ENCODE measurements around the gene SLC47A2. TPM values are rescaled to one million over a fixed set of nuclear protein-coding genes. Genes with fewer than 3 reads are reported as not detected.

Gene SLC47A2
- total RNA-seq, 2 experiments from 2014 or later: not detected

- Histone ChIP-seq H3K79me2 (ENCODE audit: insufficient read depth, low read depth, low read length) (no peaks in the 10 kb centered on the region), H4K20me1 (ENCODE audit: insufficient read depth, low read length) (no peaks in the 10 kb centered on the region), H3K9me2 (ENCODE audit: insufficient read depth, low read length) (no peaks in the 10 kb centered on the region), H2AFZ (ENCODE audit: low read length) (no peak overlapping the region), H3K4me3 (ENCODE audit: low read depth, low read length, poor library complexity, severe bottlenecking) (no peak overlapping the region), H3K27ac (ENCODE audit: low read depth, low read length, poor library complexity, severe bottlenecking) (no peak overlapping the region), H3K4me2 (ENCODE audit: low read length) (no peak overlapping the region), H3K4me1 (ENCODE audit: insufficient read depth, low read length, poor library complexity, severe bottlenecking) (peaks cover 13% of the 10 kb centered on the region), H3K9me3 (ENCODE audit: low read length) (no peaks in the 10 kb centered on the region), H3K36me3 (ENCODE audit: insufficient read depth, low read length) (no peaks in the 10 kb centered on the region)
- ChIA-PET CTCF (ENCODE audit: unreplicated experiment) (no interaction called here), POLR2A (interaction anchor here (0.7 kb wide), 1 partner anchor 104 kb away, joined by 3 read pairs; the partner anchor contains the start of gene ALDH3A2)
- intact Hi-C loops (cut with micrococcal nuclease; ENCODE audit: unreplicated experiment): no loop called here
- BruUV-seq (replicated peaks): no TSS peak
- no peak for DNase-seq (ENCODE audit: low spot score)
- TF ChIP-seq EZH2phosphoT487 (IDR thresholded peaks at IDR 0.05; ENCODE audit: borderline replicate concordance, low read depth, low read length) (no peak), CTCF (conservative IDR thresholded peaks at IDR 0.05; ENCODE audit: low read length) (no peak)
Measured at GRCh38 chr17:19752216-19753050, 36.0 kb upstream of the SLC47A2 start.

- ChIA-PET POLR2A (no interaction called here), CTCF (ENCODE audit: unreplicated experiment) (no interaction called here)
- BruUV-seq (replicated peaks): no TSS peak
- Histone ChIP-seq H3K4me2 (ENCODE audit: low read length) (no peak overlapping the region), H3K79me2 (ENCODE audit: insufficient read depth, low read depth, low read length) (no peaks in the 10 kb centered on the region), H3K4me1 (ENCODE audit: insufficient read depth, low read length, poor library complexity, severe bottlenecking) (peaks cover 13% of the 10 kb centered on the region), H3K9me3 (ENCODE audit: low read length) (no peaks in the 10 kb centered on the region), H3K36me3 (ENCODE audit: insufficient read depth, low read length) (no peaks in the 10 kb centered on the region), H2AFZ (ENCODE audit: low read length) (no peak overlapping the region), H3K9me2 (ENCODE audit: insufficient read depth, low read length) (no peaks in the 10 kb centered on the region), H3K27ac (ENCODE audit: low read depth, low read length, poor library complexity, severe bottlenecking) (no peak overlapping the region), H3K4me3 (ENCODE audit: low read depth, low read length, poor library complexity, severe bottlenecking) (no peak overlapping the region), H4K20me1 (ENCODE audit: insufficient read depth, low read length) (no peaks in the 10 kb centered on the region)
- no peak for DNase-seq (ENCODE audit: low spot score)
- intact Hi-C loops (cut with micrococcal nuclease; ENCODE audit: unreplicated experiment): no loop called here
- TF ChIP-seq EZH2phosphoT487 (IDR thresholded peaks at IDR 0.05; ENCODE audit: borderline replicate concordance, low read depth, low read length) (no peak), CTCF (conservative IDR thresholded peaks at IDR 0.05; ENCODE audit: low read length) (no peak)
Measured at GRCh38 chr17:19750835-19751234, 34.5 kb upstream of the SLC47A2 start.

- intact Hi-C loops (cut with micrococcal nuclease; ENCODE audit: unreplicated experiment): no loop called here
- H3K4me2 ChIP-seq (ENCODE audit: low read length): no peak overlapping the region
- H3K79me2 ChIP-seq (ENCODE audit: insufficient read depth, low read depth, low read length): no peaks in the 10 kb centered on the region
- no peak for DNase-seq (ENCODE audit: low spot score)
- ChIA-PET POLR2A (no interaction called here), CTCF (ENCODE audit: unreplicated experiment) (no interaction called here)
- H4K20me1 ChIP-seq (ENCODE audit: insufficient read depth, low read length): no peaks in the 10 kb centered on the region
- peaks cover 10% of the 10 kb centered on the region for H3K4me1 ChIP-seq (ENCODE audit: insufficient read depth, low read length, poor library complexity, severe bottlenecking)
- no peak overlapping the region for H2AFZ ChIP-seq (ENCODE audit: low read length)
- no peak overlapping the region for H3K27ac ChIP-seq (ENCODE audit: low read depth, low read length, poor library complexity, severe bottlenecking)
- H3K9me2 ChIP-seq (ENCODE audit: insufficient read depth, low read length): no peaks in the 10 kb centered on the region
- H3K4me3 ChIP-seq (ENCODE audit: low read depth, low read length, poor library complexity, severe bottlenecking): no peak overlapping the region
- no peaks in the 10 kb centered on the region for H3K9me3 ChIP-seq (ENCODE audit: low read length)
- TF ChIP-seq CTCF (conservative IDR thresholded peaks at IDR 0.05; ENCODE audit: low read length) (no peak), EZH2phosphoT487 (IDR thresholded peaks at IDR 0.05; ENCODE audit: borderline replicate concordance, low read depth, low read length) (no peak)
- no peaks in the 10 kb centered on the region for H3K36me3 ChIP-seq (ENCODE audit: insufficient read depth, low read length)
- BruUV-seq (replicated peaks): no TSS peak
Measured at GRCh38 chr17:19750020-19750572, 33.7 kb upstream of the SLC47A2 start.

All from OCI-LY7 (cell line).